K562 (cell line): Measurements from ENCODE around the gene PLEKHA8. TPM values are rescaled to one million over a fixed set of nuclear protein-coding genes. Genes with fewer than 3 reads are reported as not detected.
A peak's percentile ranks its signal among the peaks of the same experiment; 100 is the strongest.

Experiments
- E2F8 ChIP-seq: fragments of 450-650 bp; IDR thresholded peaks from 2 replicates; pipeline ENCODE4 v1.7.1; 2018; ENCODE audit warnings: mild to moderate bottlenecking, low read depth; ENCODE audit not compliant: partially characterized antibody
- HDAC2 ChIP-seq: fragments of 450-650 bp; IDR thresholded peaks from 2 replicates; pipeline ENCODE4 v1.6.1; 2016; ENCODE audit warnings: mild to moderate bottlenecking
- KLF6 ChIP-seq: fragments of 250-450 bp; sonication (Bioruptor Pico); IDR thresholded peaks from 2 replicates; pipeline ENCODE4 v1.4.0; 2020; ENCODE audit warnings: mild to moderate bottlenecking, moderate library complexity, borderline replicate concordance
- MGA ChIP-seq: fragments of 450-650 bp; IDR thresholded peaks from 2 replicates; pipeline ENCODE4 v1.6.1; 2016; ENCODE audit warnings: mild to moderate bottlenecking, moderate library complexity
- PHF8 ChIP-seq: fragments of 200-600 bp; sonication (generic); IDR thresholded peaks from 2 replicates; pipeline ENCODE4 v1.6.1; 2012; ENCODE audit warnings: mixed run types, mild to moderate bottlenecking, inconsistent platforms, low read length, moderate library complexity, borderline replicate concordance
- SIRT6 ChIP-seq: IDR thresholded peaks from one replicate; pipeline ENCODE4 v1.6.1; 2012; ENCODE audit warnings: low read depth, mild to moderate bottlenecking, control low read depth, inconsistent platforms, low read length, moderate library complexity
- THAP12 ChIP-seq: fragments of 250-450 bp; sonication (Bioruptor Pico); IDR thresholded peaks from 2 replicates; pipeline ENCODE4 v1.9.0; 2021; ENCODE audit warnings: mild to moderate bottlenecking, inconsistent platforms
- ZKSCAN1 ChIP-seq: fragments of 150-350 bp; IDR thresholded peaks from 2 replicates; pipeline ENCODE4 v1.6.1; 2016; ENCODE audit warnings: low read depth, low read length
- ZKSCAN3 ChIP-seq: fragments of 250-450 bp; sonication (Bioruptor Pico); IDR thresholded peaks from 2 replicates; pipeline ENCODE4 v1.4.0; 2020
- ZNF175 ChIP-seq: fragments of 200-800 bp; sonication (Bioruptor generic); IDR thresholded peaks from 2 replicates; pipeline ENCODE4 v1.6.1; 2016; ENCODE audit warnings: low read depth, mild to moderate bottlenecking, missing genetic modification characterization, missing compliant biosample characterization
- ZNF668 ChIP-seq: fragments of 250-450 bp; sonication (Bioruptor Pico); IDR thresholded peaks from 2 replicates; pipeline ENCODE4 v1.8.0; 2022; ENCODE audit warnings: mild to moderate bottlenecking, inconsistent platforms
- polyA plus RNA-seq, 8 experiments: library from polyadenylated mRNA; depleted of rRNA in 4 of 8; stranded (reverse) in 5 of 8; unstranded in 3 of 8; fragments of >200 nt; fragmentation: Nextera tagmentation in 2 of 8; fragmentation: Illumina TruSeq in 1 of 8; extraction: Ambion mirVana in 2 of 8; extraction: Trizol in 1 of 8; gene quantifications; 2 replicates each; pipeline versions ENCODE4 v1.2.1 to v1.2.3, GENCODE V29; 2011 to 2014; ENCODE audit warnings: inconsistent platforms in 1 of 8, missing spikeins in 1 of 8
- total RNA-seq, 7 experiments: library from RNA; depleted of rRNA in 6 of 7; stranded (reverse); fragments of >200 nt in 6 of 7; fragmentation: Illumina TruSeq in 2 of 7; extraction: Trizol in 2 of 7; gene quantifications; 2 replicates each; pipeline versions ENCODE4 v1.2.1 to v1.2.3, GENCODE V29; 2011 to 2021; ENCODE audit warnings: low replicate concordance in 1 of 7

PLEKHA8 gene
- total and polyA plus RNA-seq, 9 of the 15 experiments (the other 6 are each of a cell fraction or from before 2014, with no cell fraction given), result 3.2 to 16.3 (median 11.8) TPM

- TF ChIP-seq MGA (no peak), E2F8 (no peak), HDAC2 (no peak), ZNF175 (CRISPR knock-in tag) (no peak), ZKSCAN1 (no peak), THAP12 (CRISPR knock-in tag) (no peak), SIRT6 (no peak), KLF6 (CRISPR knock-in tag) (no peak), ZNF668 (no peak), PHF8 (peak; percentile 69; the same call in 1 of the 2 replicates), ZKSCAN3 (CRISPR knock-in tag) (no peak)
Measured at GRCh38 chr7:30134611-30135300, 106.5 kb downstream of the PLEKHA8 start, which contains the start of gene MTURN (continued).
